ENCODE results near the gene LTB4R2.
"Not testable (repeated sequence)": the region's sequence is repeated elsewhere in the genome, so short reads cannot be mapped to it uniquely, and the experiment has no call there.

The LTB4R2 gene

DNA sequence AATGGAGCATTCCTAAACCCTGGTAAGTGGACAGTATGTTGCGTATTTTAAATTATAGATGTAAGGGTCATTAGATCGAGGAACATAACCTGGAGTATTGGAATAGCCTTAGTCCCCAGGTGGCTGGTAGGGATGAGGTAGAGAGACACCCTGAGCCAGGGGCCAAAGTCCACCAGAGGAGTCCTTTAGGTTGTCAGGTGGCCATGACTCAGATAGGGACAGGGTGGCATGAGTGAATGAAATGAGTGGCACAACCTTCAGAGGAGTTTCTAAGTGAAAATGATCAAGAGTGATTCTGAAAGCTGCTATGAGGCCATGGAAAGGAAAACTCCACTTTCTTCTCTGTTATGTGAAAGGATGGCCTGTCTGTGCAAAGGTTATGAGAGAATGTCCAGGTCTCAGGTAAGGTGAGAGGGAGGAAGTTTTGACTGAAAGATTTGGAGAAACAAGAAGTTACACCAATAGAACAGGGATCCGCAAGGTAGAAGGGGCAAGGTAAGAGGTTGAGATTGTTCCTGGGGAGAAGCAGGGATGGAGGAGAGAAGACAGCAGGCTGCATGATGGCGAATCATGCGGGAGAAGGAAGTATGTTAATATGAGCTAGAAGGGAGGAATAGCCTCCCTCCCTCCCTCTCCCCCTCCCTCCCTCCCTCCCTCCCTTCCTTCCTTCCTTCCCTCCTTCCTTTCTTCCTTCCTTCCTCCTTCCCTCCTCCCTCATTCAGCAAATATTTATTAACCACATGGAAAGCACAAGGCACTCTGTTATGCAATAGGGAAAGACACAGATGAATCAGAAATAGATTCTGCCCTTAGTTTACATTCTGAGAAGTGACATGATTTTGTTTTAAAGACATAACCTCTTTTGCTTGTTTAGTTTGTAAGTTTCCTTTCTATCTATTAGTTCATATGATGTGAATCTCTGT lies 43.9 kb downstream of the LTB4R2 start:
- Histone ChIP-seq H3K36me3 (no peaks in the 10 kb centered on the region), H3K27ac (peak overlapping the region in 3 of 11 experiments; percentile 23 to 60 (median 50); a peak in 5 of 22 replicates), H3K4me2 (peak overlapping the region in 10 of 11 experiments; percentile 2 to 80 (median 42); a peak in 10 of 22 replicates), H3K4me3 (no peak overlapping the region), H3K4me1 (peaks cover 0 to 35% (median 7%) of the 10 kb centered on the region in 10 experiments; a peak in 14 of 20 replicates), H3K9me3 (replicated peaks in 1 of 11) (no peaks in the 10 kb centered on the region), H3K9ac (no peak overlapping the region), H3K27me3 (peaks cover 0 to 8% (median 0%) of the 10 kb centered on the region in 11 experiments; a peak in 2 of 22 replicates), H4K20me1 (no peaks in the 10 kb centered on the region)
- TF ChIP-seq Cebpa-rat (IDR thresholded peaks at IDR 0.05) = no peak

GRCh38 chr14:24354482-24354825 lies 44.5 kb downstream of the LTB4R2 start:
- H3K4me3 ChIP-seq; H3K9me3 ChIP-seq (replicated peaks in 1 of 11); H3K27me3 ChIP-seq; H3K9ac ChIP-seq; H4K20me1 ChIP-seq; H3K36me3 ChIP-seq: not testable (repeated sequence)
- peak overlapping the region in 3 of 11 experiments; percentile 23 to 60 (median 50); a peak in 5 of 22 replicates for H3K27ac ChIP-seq
- peaks cover 0 to 35% (median 7%) of the 10 kb centered on the region in 10 experiments; a peak in 14 of 20 replicates for H3K4me1 ChIP-seq
- H3K4me2 ChIP-seq = peak overlapping the region in 9 of 11 experiments; percentile 2 to 80 (median 45); a peak in 11 of 22 replicates

- Histone ChIP-seq H3K27ac (peak overlapping the region in 1 of 11 experiments; percentile 50; a peak in 1 of 22 replicates), H3K36me3 (no peaks in the 10 kb centered on the region), H3K4me2 (peak overlapping the region in 3 of 11 experiments; percentile 69 to 80 (median 70); a peak in 5 of 22 replicates), H3K9me3 (replicated peaks in 1 of 11) (no peaks in the 10 kb centered on the region), H3K4me1 (peaks cover 0 to 35% (median 7%) of the 10 kb centered on the region in 10 experiments; a peak in 14 of 20 replicates), H4K20me1 (no peaks in the 10 kb centered on the region), H3K9ac (no peak overlapping the region), H3K27me3 (peaks cover 0 to 4% (median 0%) of the 10 kb centered on the region in 11 experiments; a peak in 2 of 22 replicates), H3K4me3 (no peak overlapping the region)
- TF ChIP-seq Cebpa-rat (IDR thresholded peaks at IDR 0.05) = no peak
Observed at GRCh38 chr14:24355009-24355408, 45.1 kb downstream of the LTB4R2 start.

GRCh38 chr14:24356208-24356607 lies 46.3 kb downstream of the LTB4R2 start:
- Histone ChIP-seq H3K4me3 (no peak overlapping the region), H3K4me2 (no peak overlapping the region), H3K9ac (no peak overlapping the region), H3K36me3 (no peaks in the 10 kb centered on the region), H3K9me3 (replicated peaks in 1 of 11) (no peaks in the 10 kb centered on the region), H3K27me3 (no peaks in the 10 kb centered on the region), H3K4me1 (peaks cover 0 to 40% (median 9%) of the 10 kb centered on the region in 10 experiments; a peak in 15 of 20 replicates), H4K20me1 (no peaks in the 10 kb centered on the region), H3K27ac (no peak overlapping the region)
- no peak for TF ChIP-seq Cebpa-rat (IDR thresholded peaks at IDR 0.05)

GRCh38 chr14:24360281-24360680 lies 50.3 kb downstream of the LTB4R2 start:
- Histone ChIP-seq H3K4me1 (peaks cover 5 to 25% (median 9%) of the 10 kb centered on the region in 10 experiments), H3K36me3 (no peaks in the 10 kb centered on the region), H3K9me3 (replicated peaks in 1 of 11) (no peaks in the 10 kb centered on the region), H3K27me3 (no peaks in the 10 kb centered on the region), H3K9ac (no peak overlapping the region), H4K20me1 (no peaks in the 10 kb centered on the region), H3K4me3 (no peak overlapping the region), H3K27ac (no peak overlapping the region), H3K4me2 (no peak overlapping the region)
- TF ChIP-seq Cebpa-rat (IDR thresholded peaks at IDR 0.05) = no peak

DNA sequence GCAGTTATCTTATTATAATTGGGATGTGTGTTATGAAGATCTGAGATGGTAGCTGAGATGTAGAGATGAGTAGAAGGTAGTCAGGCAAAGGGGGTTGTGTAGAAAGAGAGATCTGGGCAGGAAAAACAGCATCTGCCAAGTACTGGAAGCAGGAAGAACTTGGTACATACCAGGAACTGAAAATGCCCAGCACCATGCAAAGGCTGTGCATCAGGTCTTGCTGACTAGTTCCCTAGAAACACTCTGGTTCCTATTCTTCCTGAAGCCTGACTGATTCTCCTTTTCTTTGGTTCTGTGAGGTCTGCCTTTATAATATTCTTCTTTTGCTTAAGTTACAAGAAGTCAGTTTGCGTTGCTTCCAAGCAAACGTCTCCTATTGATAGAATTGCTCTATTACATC lies 51.4 kb downstream of the LTB4R2 start:
- Histone ChIP-seq H3K4me3 (no peak overlapping the region), H3K9me3 (replicated peaks in 1 of 11) (no peaks in the 10 kb centered on the region), H3K36me3 (no peaks in the 10 kb centered on the region), H3K27me3 (no peaks in the 10 kb centered on the region), H3K9ac (no peak overlapping the region), H3K4me2 (peak overlapping the region in 3 of 11 experiments; percentile 20 to 43 (median 30); a peak in 6 of 22 replicates), H3K27ac (no peak overlapping the region), H3K4me1 (peaks cover 9 to 30% (median 19%) of the 10 kb centered on the region in 10 experiments), H4K20me1 (no peaks in the 10 kb centered on the region)
- no peak for TF ChIP-seq Cebpa-rat (IDR thresholded peaks at IDR 0.05)

Data from BLaER1 treated with 17β-estradiol and CSF1 and Interleukin-3, amounts not matched to agents 10 nM and 100 nM (cell line).